ENCODE results near the gene ROS1.

The ROS1 gene

DNA sequence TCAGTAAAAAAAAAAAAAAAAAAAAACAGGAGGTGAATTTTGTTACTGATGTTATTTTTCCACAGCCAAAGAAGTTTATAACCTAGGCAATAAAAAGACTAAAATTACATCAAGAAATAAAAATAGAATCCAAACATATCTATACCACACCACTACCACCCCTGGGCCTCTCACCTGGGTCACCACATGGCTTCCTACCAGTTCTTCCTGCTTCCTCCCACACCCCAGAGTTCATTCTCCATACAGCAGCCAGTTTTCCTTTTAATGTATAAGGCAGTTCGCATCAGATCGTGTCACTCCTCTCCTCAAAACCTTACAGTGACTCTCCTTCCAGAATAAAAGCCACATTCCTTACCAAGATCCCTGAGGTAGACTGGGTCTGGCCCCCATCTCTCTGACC lies 23.9 kb downstream of the ROS1 start:
- H3K4me3 ChIP-seq, result no peak overlapping the region
- H3K4me2 ChIP-seq, result no peak overlapping the region
- no peaks in the 10 kb centered on the region for H3K36me3 ChIP-seq
- H4K20me1 ChIP-seq, result no peaks in the 10 kb centered on the region
- H3K9me3 ChIP-seq, result no peaks in the 10 kb centered on the region
- no peak overlapping the region for H3K27ac ChIP-seq
- no peak overlapping the region for H3K9ac ChIP-seq
- no peaks in the 10 kb centered on the region for H3K27me3 ChIP-seq
- TF ChIP-seq Cebpa-rat (IDR thresholded peaks at IDR 0.05), result no peak
- no peaks in the 10 kb centered on the region for H3K4me1 ChIP-seq

DNA sequence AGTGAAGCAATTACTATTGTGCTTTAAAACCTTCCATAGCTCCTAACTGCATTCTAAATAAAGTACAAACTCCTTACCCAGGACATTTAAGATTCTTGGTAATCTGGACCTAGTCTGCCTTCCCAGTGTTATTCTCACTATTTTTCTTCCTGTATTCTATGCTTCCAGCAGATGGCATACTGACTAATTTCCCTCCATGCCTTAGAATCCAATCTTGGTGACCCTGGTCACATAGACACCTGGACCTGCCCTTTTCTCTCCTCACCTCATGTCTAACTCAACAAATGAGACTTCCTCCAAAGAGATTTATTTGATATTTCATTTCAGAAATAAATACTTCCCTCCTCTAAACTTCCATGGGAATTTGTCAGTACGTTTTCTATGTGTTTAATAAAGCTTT lies 25.8 kb downstream of the ROS1 start:
- H4K20me1 ChIP-seq, result no peaks in the 10 kb centered on the region
- no peaks in the 10 kb centered on the region for H3K27me3 ChIP-seq
- H3K27ac ChIP-seq, result no peak overlapping the region
- no peaks in the 10 kb centered on the region for H3K9me3 ChIP-seq
- H3K36me3 ChIP-seq, result no peaks in the 10 kb centered on the region
- H3K4me1 ChIP-seq, result no peaks in the 10 kb centered on the region
- H3K4me3 ChIP-seq, result no peak overlapping the region
- H3K4me2 ChIP-seq, result no peak overlapping the region
- no peak overlapping the region for H3K9ac ChIP-seq
- no peak for TF ChIP-seq Cebpa-rat (IDR thresholded peaks at IDR 0.05)

DNA sequence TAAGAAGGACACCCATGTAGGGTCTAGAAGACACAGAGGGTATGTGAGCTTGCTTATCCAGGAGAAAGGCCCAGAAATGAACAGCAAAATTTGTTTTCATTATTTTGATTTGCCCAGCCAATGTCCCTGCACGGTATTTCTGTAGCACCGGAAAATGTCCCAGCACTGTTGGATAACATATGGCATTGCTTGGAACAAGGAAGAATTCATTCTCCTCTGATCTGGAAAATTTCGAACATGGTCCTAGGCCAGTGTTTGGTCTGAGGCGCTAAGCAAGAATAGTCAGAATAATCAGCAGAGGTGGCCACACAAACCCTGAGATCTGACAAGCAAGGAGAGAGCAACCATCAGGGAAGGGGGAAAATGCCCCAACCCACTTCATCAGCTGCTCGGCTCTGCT lies 26.6 kb downstream of the ROS1 start:
- Histone ChIP-seq H3K27me3 (no peaks in the 10 kb centered on the region), H3K27ac (no peak overlapping the region), H4K20me1 (no peaks in the 10 kb centered on the region), H3K4me2 (no peak overlapping the region), H3K4me1 (no peaks in the 10 kb centered on the region), H3K4me3 (no peak overlapping the region), H3K36me3 (no peaks in the 10 kb centered on the region), H3K9me3 (no peaks in the 10 kb centered on the region), H3K9ac (no peak overlapping the region)
- no peak for TF ChIP-seq Cebpa-rat (IDR thresholded peaks at IDR 0.05)

DNA sequence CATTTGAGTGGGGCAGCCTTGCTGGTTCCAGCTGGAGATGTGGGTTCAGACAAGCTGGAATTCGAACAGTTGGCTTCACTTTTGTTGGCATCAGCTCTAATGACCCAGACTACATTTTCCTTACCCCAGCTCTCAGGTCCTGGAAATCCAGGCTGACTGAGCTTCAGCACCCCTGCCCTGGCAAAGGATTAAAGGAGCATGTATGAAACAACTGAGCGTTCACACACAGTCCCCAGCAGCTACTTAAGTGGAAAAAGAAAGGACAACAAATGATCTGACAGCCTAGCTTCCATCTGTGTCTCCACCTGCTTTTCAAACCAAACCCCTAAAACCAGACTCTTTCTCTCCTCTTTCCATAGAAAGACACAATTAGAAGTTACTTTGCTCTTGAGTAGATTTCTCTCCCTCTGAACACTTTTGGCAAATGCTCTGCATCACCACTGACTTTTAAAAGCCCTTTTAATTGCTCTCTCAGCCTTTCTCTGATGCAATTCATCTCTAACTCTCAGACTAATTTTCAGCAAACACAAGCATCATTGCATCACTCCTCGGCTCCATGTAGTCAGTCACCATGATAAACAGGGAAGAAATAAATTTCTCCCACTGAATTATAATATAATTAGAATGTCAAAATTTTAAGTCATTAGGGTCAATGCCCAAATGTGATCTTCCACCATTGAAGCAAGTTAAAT lies 28.1 kb downstream of the ROS1 start:
- no peak for TF ChIP-seq Cebpa-rat (IDR thresholded peaks at IDR 0.05)
- no peaks in the 10 kb centered on the region for H4K20me1 ChIP-seq
- no peaks in the 10 kb centered on the region for H3K36me3 ChIP-seq
- H3K4me2 ChIP-seq, result no peak overlapping the region
- H3K4me1 ChIP-seq, result no peaks in the 10 kb centered on the region
- no peak overlapping the region for H3K9ac ChIP-seq
- no peak overlapping the region for H3K27ac ChIP-seq
- H3K4me3 ChIP-seq, result no peak overlapping the region
- no peaks in the 10 kb centered on the region for H3K27me3 ChIP-seq
- no peaks in the 10 kb centered on the region for H3K9me3 ChIP-seq

DNA sequence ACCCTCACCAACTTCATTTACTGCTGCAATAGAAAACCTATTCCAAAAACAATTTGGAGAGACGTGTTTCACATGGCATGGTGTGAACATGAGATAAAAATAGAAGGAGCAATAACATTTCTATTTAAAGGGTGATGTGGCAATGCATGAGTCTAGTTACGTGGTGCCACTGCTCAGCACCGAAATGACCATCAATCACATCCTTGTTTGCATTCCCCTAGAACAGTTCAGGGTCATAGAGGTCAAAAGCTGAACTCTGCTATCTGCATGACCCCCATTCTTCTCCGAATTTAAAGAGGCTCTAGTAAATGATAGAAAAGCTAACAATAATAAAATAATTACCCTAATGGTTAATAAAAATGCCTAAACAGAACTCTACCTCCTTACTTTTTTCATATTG lies 29.5 kb downstream of the ROS1 start:
- Histone ChIP-seq H3K27me3 (no peaks in the 10 kb centered on the region), H3K9ac (no peak overlapping the region), H4K20me1 (no peaks in the 10 kb centered on the region), H3K4me1 (no peaks in the 10 kb centered on the region), H3K4me3 (no peak overlapping the region), H3K27ac (no peak overlapping the region), H3K9me3 (no peaks in the 10 kb centered on the region), H3K4me2 (no peak overlapping the region), H3K36me3 (no peaks in the 10 kb centered on the region)
- no peak for TF ChIP-seq Cebpa-rat (IDR thresholded peaks at IDR 0.05)

DNA sequence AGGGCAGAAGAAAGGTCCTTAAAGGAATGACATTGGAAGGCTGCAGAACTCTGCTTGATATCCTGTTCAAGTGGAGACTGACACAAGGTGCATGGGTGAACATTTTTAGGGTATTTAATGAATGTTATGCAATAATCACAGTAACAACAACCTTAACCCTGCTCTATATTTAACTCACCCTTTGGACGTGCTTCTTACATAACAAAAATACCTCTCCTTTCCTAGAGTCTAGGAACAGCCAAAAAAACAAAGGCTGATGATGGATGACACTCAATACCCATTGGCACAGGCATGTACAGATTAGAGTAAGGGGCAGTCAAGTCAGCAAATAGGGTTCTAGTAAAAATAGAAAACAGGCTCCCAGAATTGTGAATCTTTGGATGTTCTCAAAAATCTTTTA lies 30.6 kb downstream of the ROS1 start:
- TF ChIP-seq Cebpa-rat (IDR thresholded peaks at IDR 0.05), result no peak
- Histone ChIP-seq H3K4me1 (no peaks in the 10 kb centered on the region), H3K4me3 (no peak overlapping the region), H3K27me3 (no peaks in the 10 kb centered on the region), H3K27ac (no peak overlapping the region), H3K9ac (no peak overlapping the region), H3K9me3 (no peaks in the 10 kb centered on the region), H3K36me3 (no peaks in the 10 kb centered on the region), H3K4me2 (no peak overlapping the region), H4K20me1 (no peaks in the 10 kb centered on the region)

DNA sequence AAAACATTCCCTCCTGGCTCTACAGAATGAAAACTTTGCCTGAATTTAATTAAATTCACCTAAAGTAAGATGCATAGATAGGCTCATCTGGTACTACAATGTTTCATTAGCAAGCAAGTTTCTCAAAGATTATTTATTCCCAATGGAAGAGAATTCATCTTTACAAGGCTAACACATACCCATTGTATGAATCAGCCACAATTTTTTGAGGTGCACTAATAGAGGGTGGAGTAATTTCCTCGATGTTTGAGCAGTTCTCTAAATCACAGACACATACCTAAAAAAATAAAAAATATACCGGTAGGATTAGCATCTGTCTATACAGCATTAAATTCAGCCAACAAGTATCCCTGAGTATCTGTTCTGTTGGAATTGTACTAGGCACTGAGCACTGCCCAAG lies 32.7 kb downstream of the ROS1 start:
- H3K4me2 ChIP-seq, result no peak overlapping the region
- TF ChIP-seq Cebpa-rat (IDR thresholded peaks at IDR 0.05), result no peak
- no peak overlapping the region for H3K4me3 ChIP-seq
- no peak overlapping the region for H3K27ac ChIP-seq
- no peak overlapping the region for H3K9ac ChIP-seq
- no peaks in the 10 kb centered on the region for H3K36me3 ChIP-seq
- H3K9me3 ChIP-seq, result no peaks in the 10 kb centered on the region
- H3K4me1 ChIP-seq, result no peaks in the 10 kb centered on the region
- no peaks in the 10 kb centered on the region for H4K20me1 ChIP-seq
- H3K27me3 ChIP-seq, result no peaks in the 10 kb centered on the region

DNA sequence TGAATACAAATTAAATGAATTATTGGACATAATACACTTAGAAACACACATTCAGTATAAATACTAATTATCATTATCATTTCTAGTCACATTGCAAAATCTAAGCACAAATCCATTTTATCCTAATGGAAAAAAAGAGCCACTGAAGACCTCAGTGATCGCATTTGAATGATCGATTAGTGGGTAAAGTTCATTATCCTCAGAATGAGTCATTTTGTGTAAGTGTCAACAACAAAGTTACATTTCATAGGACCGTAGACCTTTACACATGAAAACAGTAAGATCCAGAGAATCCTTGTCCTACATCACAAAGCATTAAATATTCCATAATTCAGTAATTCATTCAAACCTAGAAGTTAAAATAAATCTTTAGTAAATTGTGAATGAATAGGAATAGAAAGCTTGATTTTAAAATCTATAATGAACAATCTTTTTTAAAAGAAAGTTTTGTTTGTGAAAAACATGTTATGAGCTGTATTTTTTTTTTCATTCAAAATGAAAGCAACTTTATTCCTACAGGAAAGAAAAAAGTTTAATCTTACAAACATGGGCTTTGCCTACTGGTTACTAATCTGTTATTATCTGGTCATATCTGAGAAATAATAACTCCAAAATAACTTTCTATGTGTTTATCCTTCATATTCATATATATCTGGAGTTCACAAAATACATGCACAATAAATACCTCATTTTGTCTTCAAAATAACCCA lies 33.7 kb downstream of the ROS1 start:
- no peaks in the 10 kb centered on the region for H3K27me3 ChIP-seq
- no peak overlapping the region for H3K4me2 ChIP-seq
- no peaks in the 10 kb centered on the region for H3K9me3 ChIP-seq
- no peak for TF ChIP-seq Cebpa-rat (IDR thresholded peaks at IDR 0.05)
- no peak overlapping the region for H3K9ac ChIP-seq
- no peaks in the 10 kb centered on the region for H4K20me1 ChIP-seq
- H3K36me3 ChIP-seq, result no peaks in the 10 kb centered on the region
- H3K4me1 ChIP-seq, result no peaks in the 10 kb centered on the region
- H3K27ac ChIP-seq, result no peak overlapping the region
- H3K4me3 ChIP-seq, result no peak overlapping the region

DNA sequence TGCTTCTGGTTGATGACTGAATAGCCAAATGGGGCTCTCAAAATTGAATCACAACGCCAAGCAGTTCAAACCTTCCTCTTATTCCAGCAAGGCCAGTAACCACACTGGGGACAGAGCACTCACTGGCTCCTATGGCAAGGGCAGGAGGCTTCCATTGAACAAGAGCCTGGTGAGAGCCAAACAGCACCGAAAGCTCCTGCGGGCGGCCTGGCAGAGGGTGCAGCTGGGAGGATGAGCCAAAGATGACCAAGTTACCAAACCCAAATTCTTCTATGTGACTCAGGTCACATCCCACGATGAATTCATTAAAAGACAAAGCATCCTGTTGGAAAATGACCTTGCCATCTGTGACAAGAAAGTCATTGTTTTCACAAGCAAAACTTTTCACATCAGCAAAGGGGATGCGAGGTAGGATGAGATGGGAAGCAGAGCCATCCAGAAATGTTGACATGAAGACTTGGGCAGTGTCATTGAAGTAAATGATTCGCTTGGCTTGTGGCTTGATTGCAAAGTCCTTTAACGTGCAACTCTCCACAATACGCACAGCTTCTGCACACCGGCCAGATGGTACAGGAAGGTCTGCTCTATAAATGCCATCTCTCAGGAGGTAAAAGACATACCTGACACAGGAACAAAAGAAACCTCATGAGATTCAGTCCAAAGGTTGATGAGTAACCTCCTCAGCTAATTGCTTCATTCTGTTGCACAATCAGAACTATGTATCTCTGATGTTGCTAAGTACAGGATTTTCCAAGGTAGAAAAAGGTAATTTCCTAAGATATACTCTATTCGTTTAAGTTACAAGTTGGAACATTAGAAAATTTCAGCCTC lies 36.3 kb downstream of the ROS1 start:
- Histone ChIP-seq H3K4me3 (no peak overlapping the region), H3K27me3 (no peaks in the 10 kb centered on the region), H4K20me1 (no peaks in the 10 kb centered on the region), H3K4me1 (no peaks in the 10 kb centered on the region), H3K9me3 (no peaks in the 10 kb centered on the region), H3K4me2 (no peak overlapping the region), H3K27ac (no peak overlapping the region), H3K36me3 (no peaks in the 10 kb centered on the region), H3K9ac (no peak overlapping the region)
- TF ChIP-seq Cebpa-rat (IDR thresholded peaks at IDR 0.05), result no peak

DNA sequence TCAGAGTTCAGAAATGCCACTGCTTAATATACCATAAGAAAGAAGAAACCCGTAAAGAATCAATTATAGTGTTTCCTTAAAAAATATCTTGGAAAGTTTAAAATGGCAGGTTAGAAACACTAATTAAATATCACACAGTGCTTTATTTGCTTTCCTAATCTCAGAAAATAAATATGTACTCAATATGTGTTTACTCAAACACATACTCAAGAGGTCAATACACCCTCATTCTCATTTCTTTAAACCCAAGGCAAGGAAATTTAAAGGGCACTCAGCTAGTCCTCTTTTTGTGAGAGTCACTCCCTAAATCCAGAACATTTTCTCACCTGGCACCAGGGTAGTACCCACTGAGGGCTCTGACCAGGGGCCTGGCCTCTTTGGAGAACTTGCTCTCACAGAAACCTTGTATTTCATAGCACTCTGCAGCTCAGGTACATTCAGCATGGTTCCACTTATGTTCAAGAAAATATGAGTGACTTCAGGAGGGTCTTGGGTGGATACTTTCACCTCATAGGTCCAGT lies 38.2 kb downstream of the ROS1 start:
- Histone ChIP-seq H3K9ac (no peak overlapping the region), H4K20me1 (no peaks in the 10 kb centered on the region), H3K4me3 (no peak overlapping the region), H3K36me3 (no peaks in the 10 kb centered on the region), H3K27ac (no peak overlapping the region), H3K27me3 (no peaks in the 10 kb centered on the region), H3K4me2 (no peak overlapping the region), H3K9me3 (no peaks in the 10 kb centered on the region), H3K4me1 (no peaks in the 10 kb centered on the region)
- no peak for TF ChIP-seq Cebpa-rat (IDR thresholded peaks at IDR 0.05)
